HG02870 (cell line): ENCODE measurements around the gene FGFRL1.

Source experiments
- ATAC-seq: cut with Tn5 transposase; IDR thresholded peaks from one replicate; pipeline ENCODE4 v1.9.1; 2021; ENCODE audit warnings: mild to moderate bottlenecking, moderate library complexity; ENCODE audit not compliant: unreplicated experiment

FGFRL1 gene, protein sequence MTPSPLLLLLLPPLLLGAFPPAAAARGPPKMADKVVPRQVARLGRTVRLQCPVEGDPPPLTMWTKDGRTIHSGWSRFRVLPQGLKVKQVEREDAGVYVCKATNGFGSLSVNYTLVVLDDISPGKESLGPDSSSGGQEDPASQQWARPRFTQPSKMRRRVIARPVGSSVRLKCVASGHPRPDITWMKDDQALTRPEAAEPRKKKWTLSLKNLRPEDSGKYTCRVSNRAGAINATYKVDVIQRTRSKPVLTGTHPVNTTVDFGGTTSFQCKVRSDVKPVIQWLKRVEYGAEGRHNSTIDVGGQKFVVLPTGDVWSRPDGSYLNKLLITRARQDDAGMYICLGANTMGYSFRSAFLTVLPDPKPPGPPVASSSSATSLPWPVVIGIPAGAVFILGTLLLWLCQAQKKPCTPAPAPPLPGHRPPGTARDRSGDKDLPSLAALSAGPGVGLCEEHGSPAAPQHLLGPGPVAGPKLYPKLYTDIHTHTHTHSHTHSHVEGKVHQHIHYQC

GRCh38 chr4:1011022-1011665 lies at the start of gene FGFRL1:
TSS of gene FGFRL1 (plus strand) at chr4:1011626. CDS start at chr4:1012486, 860 bp downstream.
- peak; percentile 42 for ATAC-seq

GRCh38 chr4:962231-963208 lies 48.9 kb upstream of the FGFRL1 start:
- no peak for ATAC-seq

GRCh38 chr4:963276-964225 lies 47.9 kb upstream of the FGFRL1 start:
- no peak for ATAC-seq

DNA sequence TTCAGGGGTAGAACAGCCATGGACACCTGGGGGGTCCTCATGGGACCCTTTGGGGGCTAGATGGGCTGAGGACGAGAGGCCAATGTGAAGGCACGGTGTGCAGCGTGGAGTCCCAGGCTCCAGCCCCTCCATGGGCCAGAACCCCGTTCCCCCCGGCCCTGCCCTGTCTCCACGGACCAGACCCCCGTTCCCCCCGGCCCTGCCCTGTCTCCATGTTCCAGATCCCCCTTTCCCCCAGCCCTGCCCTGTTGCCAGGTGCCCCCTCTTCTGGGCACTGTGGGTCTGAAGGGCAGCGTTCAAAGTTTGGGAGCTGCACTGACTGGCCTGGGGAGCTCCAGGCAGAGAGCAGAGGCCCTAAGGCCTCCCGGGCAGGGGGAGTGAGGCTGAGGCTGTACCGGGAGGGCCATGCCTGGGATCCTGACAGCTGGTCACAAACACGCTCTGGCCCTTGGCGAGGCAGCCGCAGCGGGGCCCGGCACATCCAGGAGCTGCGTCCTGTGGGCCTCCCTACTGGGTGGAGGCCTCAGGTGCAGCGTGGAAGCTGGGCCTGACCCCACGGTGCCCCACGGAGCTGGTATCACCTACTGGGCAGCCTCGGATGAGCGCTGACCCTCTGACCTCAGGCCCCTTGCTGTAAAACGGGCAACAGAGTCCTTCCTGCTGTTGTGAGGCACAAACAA lies 46.9 kb upstream of the FGFRL1 start:
- ATAC-seq, result no peak

GRCh38 chr4:965048-965765 lies 46.2 kb upstream of the FGFRL1 start:
- no peak for ATAC-seq

- no peak for ATAC-seq
Observed at GRCh38 chr4:965766-966134, 45.7 kb upstream of the FGFRL1 start.

- ATAC-seq, result no peak
Observed at GRCh38 chr4:966266-967112, 44.9 kb upstream of the FGFRL1 start.

DNA sequence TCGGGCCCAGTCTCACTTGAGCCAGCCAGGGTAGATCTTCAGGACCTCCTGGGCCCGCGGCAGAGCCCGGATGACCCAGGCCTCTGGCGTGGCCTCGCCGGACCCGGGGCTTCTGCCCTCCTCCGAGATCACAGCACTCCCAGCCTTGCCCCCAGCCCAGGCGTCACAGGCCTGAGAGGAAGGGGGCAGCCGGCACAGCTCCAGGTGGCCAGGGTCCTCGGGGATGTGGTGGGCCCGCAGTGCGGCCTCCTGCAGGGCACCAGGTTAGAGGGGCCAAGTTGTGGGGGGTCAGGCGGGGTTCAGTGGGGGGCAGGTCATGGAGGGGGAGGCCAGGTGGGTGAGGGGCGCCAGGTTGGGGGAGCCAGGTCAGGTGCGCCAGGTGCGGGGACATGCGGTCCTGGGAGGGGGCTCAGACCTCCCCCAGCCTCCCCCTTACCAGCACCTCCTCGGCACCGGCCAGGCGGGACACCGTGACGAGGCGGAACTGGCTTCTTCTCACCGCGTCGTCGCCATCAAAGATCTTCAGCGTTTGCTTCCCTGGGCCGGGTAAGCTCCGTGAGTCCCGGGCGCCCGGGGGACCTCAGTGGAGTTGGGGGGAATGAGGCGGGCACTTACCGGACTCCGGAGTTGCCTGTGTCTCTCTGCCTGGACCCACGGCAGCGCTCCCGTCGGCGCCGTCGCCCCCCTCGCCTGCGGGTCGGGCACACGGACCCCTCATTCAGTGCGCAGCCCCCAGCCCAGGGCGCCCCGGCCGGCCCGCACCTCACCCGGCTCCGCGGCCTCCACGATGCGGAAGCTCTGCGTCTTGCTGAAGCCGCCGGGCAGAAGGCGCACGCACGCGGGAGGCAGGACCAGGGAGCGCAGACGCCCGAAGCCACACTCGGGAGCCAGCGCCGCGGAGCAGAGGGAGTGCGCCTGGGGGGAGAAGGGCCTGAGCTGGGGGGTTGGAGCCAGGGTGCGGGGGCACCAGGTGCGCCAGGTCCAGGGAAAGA lies 44.0 kb upstream of the FGFRL1 start:
- ATAC-seq, result no peak

- no peak for ATAC-seq
Observed at GRCh38 chr4:968221-968620, 43.2 kb upstream of the FGFRL1 start.

DNA sequence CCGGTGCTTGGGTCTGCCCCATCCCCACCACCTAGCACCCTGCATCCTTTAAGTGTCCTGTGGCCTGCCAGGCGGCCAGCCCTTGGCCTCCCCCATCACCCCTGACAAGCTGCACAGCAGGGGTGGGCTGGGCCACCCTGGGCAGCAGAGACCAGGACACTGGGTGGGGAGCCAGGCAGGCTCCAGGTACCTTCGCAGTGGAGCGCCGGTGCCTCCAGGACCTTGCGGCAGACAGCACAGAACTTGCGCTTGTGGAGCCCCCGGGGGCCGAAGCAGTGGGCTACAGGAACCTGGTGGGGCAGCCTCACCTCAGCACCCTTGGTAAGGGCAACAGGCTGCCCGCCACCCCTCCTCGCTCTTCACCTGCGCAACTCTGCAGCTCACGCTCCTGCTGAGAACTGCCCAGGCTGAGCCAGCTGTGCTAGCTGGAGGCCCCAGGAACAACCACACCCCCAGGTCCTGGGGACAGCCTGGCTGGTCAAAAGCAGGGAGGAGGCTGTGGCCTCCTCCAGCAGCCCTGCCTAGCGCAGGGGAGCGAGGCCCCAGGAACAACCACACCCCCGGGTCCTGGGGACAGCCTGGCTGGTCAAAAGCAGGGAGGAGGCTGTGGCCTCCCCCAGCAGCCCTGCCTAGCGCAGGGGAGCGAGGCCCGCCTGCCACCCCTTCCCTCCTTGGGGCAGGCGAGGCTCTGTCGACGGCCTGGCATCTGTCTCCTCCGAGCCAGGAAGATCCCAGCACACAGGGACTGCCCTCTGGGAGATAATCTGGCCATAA lies 42.6 kb upstream of the FGFRL1 start:
- ATAC-seq, result no peak

GRCh38 chr4:970046-970745 lies 41.2 kb upstream of the FGFRL1 start:
- no peak for ATAC-seq

GRCh38 chr4:970854-971520 lies 40.4 kb upstream of the FGFRL1 start:
- ATAC-seq, result no peak

GRCh38 chr4:971666-972500 lies 39.5 kb upstream of the FGFRL1 start:
- ATAC-seq, result no peak
